Right kidney (tissue), 1 donor: ENCODE data around the gene EXOC4.
"Not testable (repeated sequence)": the region's sequence is repeated elsewhere in the genome, so short reads cannot be mapped to it uniquely, and the experiment has no call there.

ENCODE experiments used
- DNase-seq: peaks from one replicate; pipeline ENCODE4 v3.0.0-alpha.2; 2016

The EXOC4 gene

DNA sequence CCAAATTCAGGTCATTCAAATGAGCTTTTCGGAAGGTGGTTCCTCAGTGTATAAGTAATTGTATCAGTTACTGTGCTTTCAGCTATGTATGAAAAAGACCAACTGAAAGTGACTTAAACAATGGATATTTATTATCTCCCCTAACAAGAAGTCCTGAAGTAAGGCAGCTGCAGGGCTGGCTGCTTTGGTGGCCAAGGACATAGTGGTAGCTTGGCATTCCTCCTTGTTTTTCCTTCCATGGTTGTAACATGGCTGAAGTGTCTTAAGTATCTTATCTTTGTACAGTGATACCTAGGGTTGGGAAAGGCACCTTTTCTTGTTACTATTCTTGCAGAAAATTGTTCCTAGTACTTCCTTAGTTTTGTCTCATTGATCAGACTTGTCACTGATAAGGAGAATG is 21.4 kb downstream of the EXOC4 start:
- DNase-seq, result no peak

DNA sequence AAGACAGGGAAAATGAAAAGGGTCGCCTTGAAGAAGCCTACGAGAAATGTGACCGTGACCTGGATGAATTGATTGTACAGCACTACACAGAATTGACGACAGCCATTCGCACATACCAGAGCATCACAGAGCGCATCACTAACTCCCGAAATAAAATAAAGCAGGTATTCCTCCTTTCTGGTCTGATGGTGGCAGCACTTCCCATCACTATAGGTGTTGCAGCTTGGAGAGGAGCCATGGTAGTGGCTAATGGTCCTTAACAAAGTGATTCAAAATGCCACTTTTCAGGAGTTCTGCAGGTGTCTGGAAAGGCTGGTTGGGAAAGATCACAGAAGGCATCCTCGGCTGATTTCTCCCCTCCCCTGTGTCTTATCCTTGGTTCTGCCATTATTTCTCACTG is 22.1 kb downstream of the EXOC4 start:
- no peak for DNase-seq

DNA sequence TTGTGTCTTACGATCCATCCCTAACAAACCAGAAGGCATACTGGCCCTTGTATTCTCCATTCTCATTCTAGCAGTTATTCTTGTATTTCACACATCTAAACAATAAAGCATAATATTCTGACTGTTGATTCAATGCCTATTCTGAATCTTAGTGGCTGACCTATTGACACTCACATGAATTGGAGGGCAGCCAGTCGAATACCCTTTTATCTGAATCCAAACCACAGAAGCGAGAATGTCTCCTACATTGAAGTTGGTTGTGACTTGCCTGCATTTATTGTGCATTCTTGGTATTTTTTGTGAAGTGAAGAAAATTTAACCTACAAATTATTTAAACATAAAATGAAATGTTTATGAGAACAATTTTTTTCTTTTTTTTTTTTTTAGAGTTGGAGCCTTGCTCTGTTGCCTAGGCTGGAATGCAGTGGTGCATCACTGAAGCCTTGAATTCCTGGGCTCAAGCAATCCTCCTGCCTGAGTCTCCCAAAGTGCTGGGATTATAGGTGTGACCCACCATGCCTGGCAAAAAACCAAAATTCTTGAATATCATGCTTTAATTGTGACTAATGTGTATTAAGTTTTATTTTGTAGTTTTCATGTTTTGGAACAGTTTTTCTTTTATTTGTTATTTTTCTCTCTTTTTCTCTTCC is 22.7 kb downstream of the EXOC4 start:
- no peak for DNase-seq

DNA sequence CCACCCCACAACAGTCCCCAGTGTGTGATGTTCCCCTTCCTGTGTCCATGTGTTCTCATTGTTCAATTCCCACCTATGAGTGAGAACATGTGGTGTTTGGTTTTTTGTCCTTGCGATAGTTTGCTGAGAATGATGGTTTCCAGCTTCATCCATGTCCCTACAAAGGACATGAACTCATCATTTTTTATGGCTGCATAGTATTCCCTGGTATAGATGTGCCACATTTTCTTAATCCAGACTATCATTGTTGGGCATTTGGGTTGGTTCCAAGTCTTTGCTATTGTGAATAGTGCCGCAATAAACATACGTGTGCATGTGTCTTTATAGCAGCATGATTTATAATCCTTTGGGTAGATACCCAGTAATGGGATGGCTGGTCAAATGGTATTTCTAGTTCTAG is 26.1 kb downstream of the EXOC4 start:
- DNase-seq, result not testable (repeated sequence)

DNA sequence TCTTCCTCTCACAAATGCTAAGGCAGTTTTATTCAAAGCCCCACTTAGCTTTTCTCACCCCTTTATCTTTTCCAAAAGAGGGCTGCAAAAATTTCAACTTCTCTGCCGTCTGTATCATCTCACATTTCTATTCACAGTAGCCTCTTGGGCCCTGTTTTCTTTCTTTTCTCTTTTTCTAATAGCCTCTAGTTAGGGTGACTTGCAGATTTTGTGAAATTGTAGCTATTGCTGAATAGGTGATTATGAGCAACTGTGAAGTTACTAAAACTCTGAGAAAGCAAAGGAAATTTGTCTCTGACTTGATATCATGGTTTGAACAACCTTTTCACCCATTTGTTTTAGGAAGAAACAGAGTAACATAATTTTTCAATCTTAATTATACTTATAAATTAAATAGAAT is 29.2 kb downstream of the EXOC4 start:
- no peak for DNase-seq

DNA sequence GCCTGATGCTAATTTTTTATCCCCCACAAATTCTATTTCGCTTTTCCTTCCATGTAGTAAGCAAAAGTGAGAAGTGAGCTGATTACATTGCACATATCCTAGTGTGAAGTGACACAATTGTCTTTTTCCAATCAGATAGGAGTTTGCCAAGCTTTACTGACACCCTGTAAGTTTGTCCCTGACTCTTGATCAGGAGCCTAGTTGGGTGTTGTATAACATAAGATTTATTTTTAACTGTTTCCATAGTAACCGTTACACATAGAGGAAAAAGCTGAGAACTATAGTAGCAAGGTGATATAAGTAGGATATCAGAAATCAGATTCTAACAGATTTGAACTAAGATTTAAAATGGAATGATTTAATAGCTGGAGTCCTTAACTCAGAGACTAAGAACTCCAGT is 31.2 kb downstream of the EXOC4 start:
- no peak for DNase-seq

DNA sequence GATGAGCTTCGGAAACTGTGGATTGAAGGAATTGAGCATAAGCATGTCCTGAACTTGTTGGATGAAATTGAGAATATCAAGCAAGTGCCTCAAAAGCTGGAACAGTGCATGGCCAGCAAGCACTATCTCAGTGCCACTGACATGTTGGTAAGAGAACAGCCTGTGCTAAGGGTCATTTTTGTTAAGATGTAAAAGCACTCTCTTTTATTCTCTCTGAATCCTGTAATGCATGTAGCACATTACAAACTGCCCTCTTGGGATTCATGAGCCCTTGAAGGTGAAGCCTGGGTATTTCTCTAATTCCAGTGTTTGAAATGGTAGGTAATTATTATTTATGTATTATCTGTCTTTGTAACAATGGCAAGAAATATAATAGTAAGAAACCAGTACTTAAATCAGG is 36.1 kb downstream of the EXOC4 start:
- DNase-seq, result no peak

DNA sequence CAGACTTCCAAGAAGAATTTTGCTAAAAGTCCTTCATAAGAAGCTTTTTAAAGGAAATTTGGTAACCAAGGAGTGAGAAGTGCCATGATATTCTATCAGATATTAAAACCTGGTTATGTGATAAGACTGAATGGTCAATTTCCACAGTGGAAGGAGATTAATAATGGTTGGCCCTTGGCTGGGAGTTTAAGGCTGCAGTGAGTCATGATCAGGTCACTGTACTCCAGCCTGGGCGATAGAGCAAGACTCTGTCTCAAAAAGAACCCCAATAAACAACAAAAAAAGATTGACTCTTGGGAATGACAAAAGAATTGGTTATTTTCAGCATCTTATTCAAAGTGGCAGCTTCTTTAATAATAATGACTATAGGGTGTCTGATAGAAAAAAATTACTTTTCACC is 37.2 kb downstream of the EXOC4 start:
- no peak for DNase-seq

DNA sequence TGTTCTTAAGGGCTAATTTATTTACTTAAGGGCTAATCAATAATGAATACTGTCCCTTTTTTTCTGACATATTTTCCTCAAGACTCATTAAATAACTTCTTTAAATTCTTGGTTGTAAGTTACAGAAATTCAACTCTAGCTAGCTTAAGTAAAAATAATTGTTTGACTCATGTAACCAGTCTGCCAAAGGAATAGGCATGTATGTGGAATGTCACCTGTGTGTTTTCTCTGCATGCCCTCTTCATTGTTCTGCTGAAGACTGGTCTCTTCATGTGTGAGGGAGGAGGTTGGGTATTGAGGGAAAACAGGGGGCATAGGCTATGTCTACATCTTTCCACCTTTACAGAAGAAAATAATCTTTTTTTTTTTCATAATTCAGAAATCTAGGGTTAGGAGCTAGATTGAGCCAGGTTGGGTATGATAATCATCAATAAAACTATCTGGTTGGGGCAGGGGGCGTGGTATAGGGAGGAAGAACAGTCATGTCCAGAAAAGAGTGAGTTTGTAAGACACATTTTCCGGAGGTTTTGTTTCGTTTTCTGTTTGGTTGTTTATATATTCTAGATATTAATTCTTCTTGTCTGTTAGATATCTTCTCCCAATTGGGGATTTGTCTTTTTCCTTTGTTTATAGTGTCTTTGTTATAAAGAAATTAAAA is 37.9 kb downstream of the EXOC4 start:
- DNase-seq, result no peak

DNA sequence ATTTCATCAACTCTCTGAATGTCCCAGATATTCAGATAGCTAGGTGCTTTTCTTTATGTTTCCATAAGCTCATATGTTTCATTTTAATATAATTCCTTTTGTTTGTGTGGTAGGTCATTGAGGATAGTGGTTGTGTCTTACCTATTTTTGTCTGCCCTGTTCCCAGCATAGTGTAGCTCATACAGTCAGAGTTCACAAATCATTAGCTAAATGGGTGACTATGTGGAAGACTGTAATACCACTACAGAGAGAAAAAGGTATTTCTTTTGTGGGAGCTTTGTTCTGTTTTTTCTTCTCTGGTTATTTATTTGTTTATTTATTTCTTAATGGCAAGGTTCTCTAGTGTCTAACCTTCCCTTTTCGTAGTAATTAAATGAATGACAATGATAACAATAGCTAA is 39.8 kb downstream of the EXOC4 start:
- no peak for DNase-seq

DNA sequence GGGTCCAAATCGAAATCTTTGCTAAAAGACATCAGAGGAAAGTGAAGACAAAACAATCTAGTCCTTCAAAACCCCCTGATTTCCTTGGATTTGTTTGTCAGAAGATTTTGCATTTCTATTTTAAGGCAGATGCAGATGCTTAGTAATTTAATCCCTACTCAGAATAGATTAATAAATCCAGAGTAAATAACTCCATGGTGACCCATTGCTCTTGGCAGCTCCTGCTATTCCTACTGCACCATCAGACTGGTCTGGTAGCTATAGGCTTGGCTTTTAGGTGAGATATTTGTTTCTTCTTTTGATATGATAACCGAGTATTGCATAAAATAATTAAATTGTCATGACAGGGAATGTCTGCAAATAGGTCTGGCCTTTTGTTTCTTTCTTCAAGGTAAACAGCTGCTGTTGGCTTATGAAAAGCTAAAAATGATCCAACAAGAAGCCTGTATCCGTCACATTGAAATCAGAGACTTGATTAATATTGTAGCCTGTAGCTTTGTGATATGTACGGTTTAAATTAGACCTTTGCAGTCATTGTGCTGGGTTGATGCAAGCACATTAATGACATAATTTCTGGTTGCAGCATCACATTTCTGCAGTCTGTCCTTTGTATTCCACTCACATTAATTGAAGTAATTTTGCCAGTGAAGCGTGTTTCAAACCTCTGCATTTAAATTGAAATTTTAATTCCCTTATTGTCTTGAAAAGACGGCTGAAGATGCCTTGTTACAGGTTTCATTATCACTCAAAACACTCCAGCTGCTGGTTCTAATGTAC is 40.7 kb downstream of the EXOC4 start:
- no peak for DNase-seq

DNA sequence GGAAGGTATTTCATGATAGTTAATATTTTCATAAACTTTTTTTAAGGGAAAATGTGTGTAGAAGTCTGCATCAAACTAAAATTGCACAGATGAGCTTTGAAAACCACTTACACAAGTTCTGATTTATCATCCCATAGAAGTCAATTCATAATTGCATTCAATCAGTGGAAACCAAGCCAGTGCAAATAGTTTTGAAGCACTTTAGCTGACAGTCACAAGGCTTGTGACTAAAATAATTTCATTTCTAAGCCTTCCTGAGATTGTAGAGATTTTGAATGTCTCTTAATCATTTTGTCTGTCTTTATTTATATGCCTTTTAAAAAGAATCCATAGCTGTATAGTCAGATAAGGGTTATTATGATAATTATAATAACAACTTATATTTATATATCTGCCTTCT is 41.4 kb downstream of the EXOC4 start:
- DNase-seq, result no peak

DNA sequence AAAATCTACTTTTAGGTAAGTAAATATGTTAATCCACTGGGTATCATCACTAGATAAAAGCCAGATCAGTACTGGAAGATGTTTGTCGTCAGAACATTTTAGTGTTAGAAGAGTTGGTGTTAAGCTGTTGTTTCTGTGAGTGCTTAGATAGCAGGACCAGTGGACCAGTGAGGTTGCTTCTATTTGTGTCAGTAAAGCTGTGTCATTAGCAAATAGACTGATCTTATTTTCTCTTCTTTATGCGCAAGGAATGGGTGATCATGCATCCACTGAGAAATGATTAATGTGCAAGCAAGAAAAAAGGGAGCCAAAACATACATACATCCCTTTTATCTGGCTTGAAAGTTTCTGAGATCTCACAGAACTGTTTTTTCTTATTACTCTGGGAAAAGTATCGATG is 42.6 kb downstream of the EXOC4 start:
- DNase-seq, result no peak

DNA sequence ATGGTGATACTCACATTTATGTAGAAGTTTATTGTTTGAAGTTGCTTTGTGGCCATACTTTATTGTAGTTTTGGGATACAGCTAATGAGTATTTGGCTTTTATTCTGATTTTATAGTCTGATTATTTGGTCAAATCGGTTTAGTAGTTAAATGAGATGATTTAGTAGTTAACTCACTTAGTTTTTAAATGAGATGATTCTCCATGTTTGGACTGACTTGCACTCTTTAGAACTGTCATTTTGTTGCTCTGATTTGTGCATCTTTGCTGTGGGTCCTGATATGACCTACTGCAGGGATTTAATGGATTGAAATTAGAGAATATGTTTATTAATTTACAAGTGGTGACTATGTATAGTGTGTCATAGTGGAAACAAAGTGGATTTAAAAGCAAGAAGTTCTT is 44.2 kb downstream of the EXOC4 start:
- no peak for DNase-seq

DNA sequence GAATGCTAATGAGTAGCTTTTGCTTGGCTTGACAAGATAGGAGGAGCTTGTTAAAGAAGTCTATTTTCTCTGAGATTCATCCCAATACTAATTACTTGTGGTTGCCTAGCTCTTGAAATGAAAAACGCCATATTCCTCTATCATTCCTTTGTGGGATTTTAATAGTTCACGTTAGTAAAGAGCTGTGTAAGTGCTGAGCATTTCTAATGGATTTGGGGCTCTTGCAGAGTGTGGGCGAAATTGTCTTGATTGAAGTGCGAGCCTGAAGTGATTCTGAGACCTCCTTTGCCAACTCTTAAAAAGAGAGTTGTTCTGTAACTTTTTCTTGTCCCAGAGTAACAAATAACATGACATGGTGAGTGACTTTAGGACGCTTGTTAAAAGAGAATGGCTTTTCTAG is 45.2 kb downstream of the EXOC4 start:
- DNase-seq, result no peak

DNA sequence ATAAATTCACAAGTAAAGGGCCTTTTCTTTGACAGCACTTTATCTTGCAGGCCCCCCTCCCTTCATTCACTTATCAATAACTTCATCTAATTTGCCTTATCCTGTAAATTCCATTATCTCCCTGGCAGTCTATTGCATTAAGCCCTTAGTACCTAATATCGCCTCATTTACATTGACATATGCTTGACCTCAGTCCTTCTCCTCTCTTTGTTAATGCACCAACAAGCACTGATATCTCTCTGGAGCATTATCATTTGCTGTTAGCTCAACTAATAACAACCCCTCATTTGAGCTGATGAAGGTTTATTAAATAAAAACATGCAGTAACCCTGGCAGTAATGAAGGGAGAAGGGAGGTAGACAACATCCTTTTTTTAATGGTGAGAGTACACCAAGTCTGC is 46.8 kb downstream of the EXOC4 start:
- no peak for DNase-seq

DNA sequence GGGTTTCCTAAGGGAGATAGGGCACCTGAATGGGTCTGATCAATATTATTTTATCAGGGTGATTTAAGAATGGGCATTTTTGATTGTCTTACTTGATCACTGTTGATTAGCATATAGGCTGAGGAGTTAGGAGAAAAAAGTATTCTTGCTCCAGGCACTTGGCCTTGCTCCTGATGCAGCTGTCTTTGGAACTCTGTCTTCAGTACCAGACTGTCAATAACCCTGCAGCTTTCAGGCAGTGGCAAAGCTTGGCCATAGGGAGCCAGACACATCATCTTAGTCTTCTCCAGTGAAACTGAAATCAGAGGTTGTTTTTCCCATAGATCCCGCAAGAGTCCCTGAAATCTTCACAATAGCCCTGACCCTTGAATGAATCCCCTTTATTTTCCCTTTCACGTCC is 47.2 kb downstream of the EXOC4 start:
- DNase-seq, result no peak

DNA sequence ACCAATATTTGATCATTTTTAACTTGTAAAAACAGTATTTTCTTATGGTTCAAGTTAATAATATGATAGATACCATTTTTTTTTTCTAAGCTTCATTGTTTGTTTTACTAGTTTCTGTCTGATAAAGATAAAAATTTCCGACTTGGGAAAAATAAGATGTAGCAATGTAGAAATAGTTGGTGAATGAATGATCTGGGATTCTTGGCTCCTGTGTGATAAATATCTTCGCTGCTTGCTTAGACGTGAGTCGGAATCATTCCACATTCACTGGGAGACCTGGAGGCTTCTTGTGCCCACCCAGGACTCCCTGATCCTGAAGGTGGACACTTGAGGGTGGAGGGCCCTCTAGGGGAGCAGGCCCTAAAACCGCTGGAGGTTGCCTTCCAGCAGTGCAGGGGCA is 47.9 kb downstream of the EXOC4 start:
- no peak for DNase-seq

DNA sequence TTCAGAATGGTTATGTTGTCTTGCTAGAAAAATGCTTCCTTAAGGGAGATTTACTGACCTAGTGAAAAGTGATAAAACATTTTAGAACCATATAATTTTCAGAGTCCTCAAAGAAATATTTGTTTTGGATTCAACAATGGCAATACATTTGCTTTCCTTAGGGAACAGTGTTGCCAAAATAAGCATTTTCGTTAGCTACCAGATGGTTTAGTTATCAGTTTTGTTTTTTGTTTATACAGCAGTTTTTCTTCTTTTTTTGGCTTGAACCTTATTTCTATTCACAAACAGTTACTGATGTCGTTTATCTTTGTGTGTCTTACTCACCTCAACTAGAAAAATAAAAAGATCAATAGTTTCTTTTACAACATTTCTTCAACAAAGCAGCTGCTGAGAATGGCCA is 48.6 kb downstream of the EXOC4 start:
- no peak for DNase-seq

DNA sequence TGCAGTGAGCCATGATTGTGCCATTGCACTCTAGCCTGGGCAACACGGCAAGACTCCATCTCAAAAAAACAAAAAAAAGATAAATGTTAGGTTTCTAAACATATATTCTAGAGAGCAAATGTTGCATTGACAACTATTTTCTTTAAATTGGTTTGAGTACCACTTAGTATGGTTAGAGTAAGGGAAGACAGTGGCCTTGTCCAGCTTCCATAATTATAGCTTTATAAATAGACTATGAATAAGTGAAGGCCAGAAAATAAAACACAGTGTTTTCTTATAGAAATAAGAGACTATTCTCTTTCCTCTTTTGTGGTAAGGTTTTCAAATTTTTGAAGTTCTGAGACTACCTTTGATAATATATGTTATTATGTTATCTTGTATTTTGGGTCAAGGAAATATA is 50.5 kb downstream of the EXOC4 start:
- no peak for DNase-seq

DNA sequence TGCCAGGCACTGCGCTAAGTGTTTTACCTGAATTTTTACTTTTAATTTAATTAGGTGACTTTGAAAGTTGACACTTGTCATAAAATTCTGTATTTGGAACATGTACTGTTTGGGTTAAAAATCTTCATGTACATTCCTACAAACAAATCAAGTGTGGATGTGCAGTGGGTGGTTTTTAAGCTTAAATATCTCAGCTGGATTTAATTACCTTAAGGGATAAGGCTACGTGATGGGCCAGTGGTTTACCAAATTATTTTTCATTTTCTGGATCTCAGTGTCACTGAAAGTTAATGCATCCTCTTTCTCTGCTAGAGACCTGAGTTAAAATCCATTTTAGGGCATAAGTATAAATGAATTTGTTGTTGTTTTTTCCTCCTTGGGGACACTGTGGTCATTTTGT is 51.1 kb downstream of the EXOC4 start:
- DNase-seq, result no peak

DNA sequence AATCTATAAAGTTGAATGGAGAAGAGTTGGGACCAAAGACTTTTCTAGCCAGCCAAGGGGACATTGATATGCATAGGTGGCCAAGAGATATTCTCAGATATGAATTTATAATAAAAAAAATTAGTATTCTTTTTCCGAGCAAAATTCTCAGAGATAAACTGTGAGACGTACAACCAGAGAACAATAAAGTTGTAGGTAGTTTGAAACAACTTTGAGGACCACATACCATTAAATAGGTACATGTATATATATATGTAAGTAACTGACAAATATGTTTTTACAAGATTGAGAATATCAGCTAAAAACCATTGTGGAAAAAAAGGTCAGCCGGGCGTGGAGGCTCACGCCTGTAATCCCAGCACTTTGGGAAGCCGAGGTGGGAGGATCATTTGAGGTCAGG is 56.5 kb downstream of the EXOC4 start:
- no peak for DNase-seq

DNA sequence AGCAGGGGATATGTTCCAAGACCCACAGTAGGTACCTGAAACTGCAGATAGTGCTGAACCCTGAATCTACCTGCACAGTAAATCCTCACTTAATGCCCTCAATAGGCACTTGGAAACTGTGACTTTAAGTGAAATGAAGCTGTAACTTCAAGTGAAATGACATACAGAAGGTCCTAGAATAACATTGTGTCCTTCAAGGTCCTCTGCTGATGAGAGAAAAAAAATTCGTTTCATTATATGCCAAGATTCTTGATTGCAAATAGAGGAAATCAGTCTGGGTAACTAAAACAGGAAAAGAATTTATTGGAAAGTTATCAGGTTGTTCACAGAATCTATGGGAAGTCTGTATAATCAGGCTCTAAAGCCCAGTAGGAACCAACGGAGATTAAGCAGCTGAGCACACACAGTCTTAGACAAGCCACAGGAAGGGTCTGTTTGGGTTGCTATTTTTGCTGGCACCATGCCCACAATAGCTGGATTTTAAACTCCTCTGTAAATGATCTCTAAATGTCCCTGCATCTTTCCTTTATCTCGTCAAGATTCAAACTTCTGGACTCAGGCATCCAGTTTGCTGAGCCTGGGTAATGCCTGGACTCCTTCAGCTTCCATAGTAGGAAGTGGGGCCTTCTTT is 57.5 kb downstream of the EXOC4 start:
- DNase-seq, result no peak

DNA sequence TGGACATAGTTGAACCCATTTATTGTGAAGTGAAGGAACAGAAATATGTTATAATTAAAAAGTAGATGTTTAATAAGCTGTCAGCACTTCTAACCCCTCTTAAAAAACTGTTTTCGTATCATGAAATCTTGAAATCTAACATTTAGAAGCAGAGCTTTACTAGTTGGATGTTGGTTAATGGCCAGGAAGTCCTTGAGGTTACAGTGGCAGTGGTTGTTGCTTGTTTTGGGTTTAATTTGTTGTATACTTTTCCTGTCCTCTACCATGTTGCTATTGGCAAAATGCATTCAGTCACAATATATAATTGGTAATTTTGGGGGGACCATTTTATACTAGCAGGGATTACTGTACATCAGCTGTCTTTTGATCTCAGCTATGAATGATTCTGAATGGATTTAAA is 60.7 kb downstream of the EXOC4 start:
- no peak for DNase-seq
